ENCODE data around the gene DLGAP4.

The DLGAP4 gene

DNA sequence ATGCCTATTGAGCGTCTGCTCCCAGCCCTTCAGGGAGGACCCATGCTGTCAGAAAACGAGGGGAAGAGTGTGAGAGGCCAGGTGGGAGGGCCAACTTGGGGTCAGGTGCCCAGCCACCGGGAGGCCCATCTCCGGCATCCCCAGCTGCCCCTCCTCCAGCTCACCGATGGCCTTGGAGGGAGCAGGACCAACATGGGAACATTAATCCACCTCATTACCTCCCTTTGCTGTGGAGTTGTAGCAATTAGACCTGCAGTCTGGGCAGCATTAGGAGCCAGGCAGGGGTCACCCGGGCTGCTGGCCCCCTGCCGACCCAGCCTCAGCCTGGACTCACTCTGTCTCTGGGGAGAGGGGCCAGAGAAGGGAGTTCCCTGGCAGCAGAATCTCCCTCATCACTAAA is 25.1 kb downstream of the DLGAP4 start:
- DNase-seq = no peak

- DNase-seq = no peak
Observed at GRCh38 chr20:36333841-36334240, 27.7 kb downstream of the DLGAP4 start.

GRCh38 chr20:36334281-36335205 is 28.4 kb downstream of the DLGAP4 start:
- no peak for DNase-seq

DNA sequence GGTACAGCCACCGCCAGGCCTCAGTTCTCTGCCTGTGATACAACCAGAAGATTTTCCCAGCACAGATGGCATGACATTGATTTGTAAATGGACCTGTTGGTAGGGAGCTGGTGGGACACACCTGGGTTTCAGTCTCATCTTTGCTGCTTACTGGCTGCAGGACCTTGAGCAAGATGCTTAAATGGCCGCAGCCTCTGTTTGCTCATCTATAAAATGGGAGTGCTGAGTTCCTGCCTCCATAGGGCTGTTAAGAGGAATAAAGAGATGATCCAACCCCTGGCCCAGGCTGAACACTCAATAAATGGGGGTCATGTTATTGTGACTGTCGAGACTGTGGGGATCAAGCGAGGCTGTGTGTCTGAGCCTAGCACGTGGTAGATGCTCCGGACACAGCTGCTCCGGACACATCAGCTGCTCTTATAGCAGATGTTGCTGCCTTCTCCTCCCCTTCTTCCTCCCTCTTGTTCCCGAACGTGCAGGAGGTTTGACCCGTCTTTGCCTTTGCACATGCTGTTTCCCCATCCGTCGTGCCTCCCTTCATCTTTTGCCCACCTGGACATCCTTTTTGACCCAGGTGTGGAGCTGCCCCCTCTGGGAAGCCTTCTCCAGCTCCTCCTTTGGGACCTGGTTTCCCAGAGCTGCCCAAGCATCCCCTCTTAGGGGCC is 29.2 kb downstream of the DLGAP4 start:
- no peak for DNase-seq

- DNase-seq = no peak
Observed at GRCh38 chr20:36336204-36336603, 30.1 kb downstream of the DLGAP4 start.

DNA sequence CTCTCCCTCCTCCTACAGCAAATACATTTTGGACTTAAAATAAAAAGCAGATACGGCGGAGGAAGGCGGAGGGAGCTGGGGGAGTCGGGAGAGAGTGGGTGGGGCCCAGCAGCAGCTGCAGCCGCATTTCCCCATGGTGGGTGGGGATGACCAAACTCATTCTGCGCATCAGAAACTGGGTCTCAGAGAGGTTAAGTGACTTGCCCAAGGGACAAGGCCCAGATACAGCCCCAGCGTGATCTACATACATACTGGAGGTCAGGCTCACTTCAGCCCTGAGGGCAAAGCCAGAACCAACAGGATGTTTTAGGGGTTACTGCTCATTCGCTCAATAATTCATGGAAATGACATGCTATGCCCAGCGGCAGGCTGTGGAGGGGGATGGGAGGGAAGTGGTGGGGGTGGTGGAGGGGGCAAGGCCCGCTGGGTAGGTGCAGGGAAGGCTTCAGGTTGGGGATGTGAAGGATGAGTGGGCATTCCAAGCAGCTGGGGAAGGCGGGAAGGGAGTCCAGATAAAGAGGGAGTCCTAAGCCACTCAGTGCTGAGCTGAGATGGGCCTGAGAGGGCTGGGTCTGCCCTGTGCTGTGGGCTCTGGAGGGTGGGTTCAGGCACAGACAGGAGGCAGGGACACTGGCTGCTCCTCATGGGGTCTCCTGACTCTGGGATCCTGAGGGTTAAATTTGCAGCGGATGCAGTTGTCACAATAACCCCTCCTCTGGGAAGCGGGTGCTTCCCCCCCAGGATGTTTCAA is 31.0 kb downstream of the DLGAP4 start:
- DNase-seq = no peak

DNA sequence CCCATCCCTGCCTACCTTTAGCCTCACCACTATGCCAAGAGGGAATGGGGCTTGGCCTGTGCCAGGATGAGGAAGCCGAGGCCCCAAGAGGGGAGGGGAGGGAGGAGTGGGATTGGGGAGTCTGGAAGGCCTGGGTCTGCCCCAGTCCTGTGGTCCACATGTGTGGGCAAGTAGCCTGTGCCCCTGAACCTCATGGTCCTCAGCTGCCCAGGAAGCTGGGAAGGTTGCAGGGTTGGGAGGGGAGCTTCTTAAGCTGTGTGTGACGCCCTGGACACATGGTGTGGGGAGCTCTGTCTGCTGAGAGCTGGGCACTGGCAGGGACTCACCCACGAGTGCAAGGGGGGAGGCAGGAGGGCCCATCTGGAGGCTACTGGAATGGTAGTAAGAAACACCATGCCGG is 31.7 kb downstream of the DLGAP4 start:
- no peak for DNase-seq

GRCh38 chr20:36339646-36340592 is 33.8 kb downstream of the DLGAP4 start:
- no peak for DNase-seq

GRCh38 chr20:36340593-36340990 is 34.5 kb downstream of the DLGAP4 start:
- DNase-seq = no peak

DNA sequence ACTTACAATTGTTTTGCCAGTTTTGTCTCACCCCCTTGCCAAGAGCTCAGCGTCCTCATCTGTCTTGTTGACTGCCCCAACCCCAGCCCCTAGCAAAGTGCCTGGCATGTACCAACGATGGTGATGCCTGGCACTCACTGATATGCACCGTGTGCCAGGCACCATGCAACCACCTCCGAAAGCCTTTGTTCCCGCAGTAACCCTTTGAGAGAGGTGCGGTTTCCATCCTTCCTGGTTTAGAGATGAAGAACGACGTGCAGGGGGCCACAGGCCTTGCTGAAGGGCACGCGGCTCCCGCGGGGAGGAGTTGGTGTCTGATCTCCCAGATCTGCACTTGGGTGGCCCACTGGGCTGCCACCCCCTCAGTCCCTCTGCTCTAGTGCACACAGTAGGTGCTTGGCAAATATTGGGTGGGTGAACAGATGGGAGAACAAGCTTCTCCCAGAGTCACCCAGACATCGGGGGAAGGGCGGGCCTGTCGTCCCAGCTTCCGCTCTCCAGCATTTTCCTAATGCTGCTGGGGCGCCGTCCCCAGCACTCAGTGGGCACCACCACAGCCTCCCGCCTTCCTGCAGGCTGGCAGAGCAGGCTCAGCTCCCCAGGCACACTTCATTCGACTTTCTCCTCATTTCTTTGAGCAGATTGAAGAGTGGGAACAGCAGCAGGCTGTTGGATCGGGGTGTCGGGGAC is 35.3 kb downstream of the DLGAP4 start:
- no peak for DNase-seq

- no peak for DNase-seq
Observed at GRCh38 chr20:36342331-36343120, 36.4 kb downstream of the DLGAP4 start.

DNA sequence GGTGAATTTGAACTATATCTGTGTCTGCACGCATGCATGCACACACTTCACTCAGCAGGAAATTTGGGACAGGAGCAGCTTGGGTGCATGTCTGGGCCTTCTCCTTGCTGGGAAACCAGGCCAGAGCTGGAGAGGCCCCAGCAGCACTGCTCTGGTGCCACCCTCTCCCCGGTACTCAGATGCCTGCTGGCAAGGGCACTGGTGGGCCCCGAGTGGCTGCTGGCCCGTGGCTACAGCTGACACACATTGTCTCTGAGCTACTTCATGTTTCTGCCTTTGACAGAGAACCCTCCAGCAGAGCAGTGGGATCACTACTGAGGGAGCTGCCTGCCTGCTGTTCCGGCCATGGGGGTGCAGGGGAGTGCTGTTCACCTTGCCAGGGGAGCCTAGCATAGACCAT is 37.5 kb downstream of the DLGAP4 start:
- no peak for DNase-seq

GRCh38 chr20:36344517-36345132 is 38.5 kb downstream of the DLGAP4 start:
- DNase-seq = peak; percentile 4 to 36

GRCh38 chr20:36346256-36346655 is 40.1 kb downstream of the DLGAP4 start:
- no peak for DNase-seq

GRCh38 chr20:36349384-36350170 is 43.4 kb downstream of the DLGAP4 start:
- DNase-seq = no peak

DNA sequence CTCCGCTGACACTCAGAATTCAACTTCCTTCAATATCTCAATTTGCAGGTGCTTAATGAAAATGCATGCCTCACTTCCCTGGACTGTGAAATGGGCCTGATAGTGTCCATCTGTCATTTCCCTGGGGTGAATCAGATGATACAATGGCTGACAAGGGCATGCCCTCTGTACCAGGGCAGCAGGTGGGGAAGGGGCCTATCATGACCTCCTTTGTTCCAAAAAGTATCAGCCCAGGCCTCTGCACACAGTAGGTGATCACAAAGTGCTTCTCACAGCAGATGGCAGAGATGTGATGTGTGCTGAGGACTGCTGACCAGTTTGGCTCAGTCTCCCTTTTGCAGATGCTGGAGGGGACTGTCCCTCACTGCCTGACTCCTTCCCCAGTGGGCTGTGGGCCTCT is 44.3 kb downstream of the DLGAP4 start:
- DNase-seq = no peak

DNA sequence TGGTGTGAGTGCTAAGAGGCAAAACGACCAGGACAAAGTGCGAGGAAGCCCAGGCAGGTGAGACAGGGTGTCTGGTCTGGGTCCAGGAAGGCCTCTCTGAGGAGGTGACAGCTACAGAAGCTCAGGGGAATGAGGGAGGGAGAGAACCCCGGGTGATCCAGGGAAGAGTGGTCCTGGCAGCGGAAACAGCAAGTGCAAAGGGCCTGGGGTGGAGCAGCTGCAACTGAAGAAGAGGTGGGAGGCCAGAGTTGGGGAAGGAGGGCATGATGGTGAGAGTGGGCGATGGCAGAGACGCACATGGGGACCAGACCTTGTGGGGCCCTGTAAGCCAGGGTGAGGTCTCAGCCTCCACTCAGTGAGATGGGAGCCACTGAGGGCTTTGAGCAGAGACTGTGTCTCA is 45.8 kb downstream of the DLGAP4 start:
- DNase-seq = no peak

DNA sequence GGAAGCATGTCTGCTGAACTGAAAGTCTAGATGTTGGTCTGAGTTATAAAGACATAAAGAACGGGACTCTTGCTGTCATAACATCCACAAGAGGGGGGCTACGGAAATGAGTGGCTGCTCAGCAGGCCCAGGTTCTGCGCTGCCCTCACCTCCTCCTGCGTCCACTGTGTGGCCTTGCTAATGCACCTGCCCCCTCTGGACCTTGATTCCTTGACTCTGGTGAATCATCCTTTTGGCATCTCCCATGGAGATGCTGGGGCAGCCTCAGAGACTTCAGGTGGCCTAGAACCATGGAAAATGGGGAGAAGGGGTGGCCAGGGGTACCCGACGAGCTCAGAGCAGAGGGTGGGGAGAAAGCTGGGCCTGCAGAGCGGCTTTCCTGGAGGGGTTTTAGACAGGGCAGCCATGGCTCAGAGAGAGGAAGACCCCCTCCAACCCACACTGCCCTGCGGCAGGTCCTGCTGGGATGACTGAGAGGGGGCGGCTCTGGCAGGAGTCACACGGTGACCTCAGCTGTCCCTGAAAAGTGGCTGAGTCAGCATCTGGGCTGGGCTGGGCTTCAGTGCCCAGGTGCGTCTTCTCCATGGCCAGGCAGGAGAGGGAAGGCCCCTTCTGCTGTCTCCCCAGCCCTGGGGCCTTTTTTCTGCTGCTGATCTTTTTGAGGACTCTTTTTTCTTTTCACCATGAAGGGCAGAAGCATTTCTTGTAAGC is 46.9 kb downstream of the DLGAP4 start:
- no peak for DNase-seq

- no peak for DNase-seq
Observed at GRCh38 chr20:36353740-36354139, 47.6 kb downstream of the DLGAP4 start.

Measured in inflammatory macrophage (primary cell).